Astrocyte (in vitro differentiated cells and primary cell): Measurements from ENCODE around the gene C12orf56. TPM values are rescaled to one million over a fixed set of nuclear protein-coding genes. Genes with fewer than 3 reads are reported as not detected.

Source experiments
- DNase-seq: peaks from one replicate; pipeline ENCODE4 v3.0.0-alpha.2; 2010; ENCODE audit warnings: low read depth
- FAIRE-seq: peaks from 2 replicates; lab custom pipeline; 2011; peaks lifted over from hg19 to GRCh38; lab: Jason Lieb, UNC
- H2AFZ ChIP-seq: 2 replicates; pipeline ENCODE4 v1.6.0; 2012; ENCODE audit warnings: low read depth, low read length, inconsistent platforms
- H3K27ac ChIP-seq: 2 replicates; pipeline ENCODE4 v1.5.1; 2011; ENCODE audit warnings: low read depth, low read length, inconsistent platforms
- H3K27me3 ChIP-seq: 2 replicates; pipeline ENCODE4 v1.6.0; 2011; ENCODE audit warnings: low read length, inconsistent platforms; ENCODE audit not compliant: insufficient read depth
- H3K36me3 ChIP-seq: 2 replicates; pipeline ENCODE4 v1.5.1; 2011; ENCODE audit warnings: low read length, inconsistent platforms; ENCODE audit not compliant: insufficient read depth
- H3K4me1 ChIP-seq: 2 replicates; pipeline ENCODE4 v1.5.1; 2011; ENCODE audit warnings: low read length, inconsistent platforms; ENCODE audit not compliant: insufficient read depth
- H3K4me2 ChIP-seq: 2 replicates; pipeline ENCODE4 v1.6.0; 2012; ENCODE audit warnings: low read length, inconsistent platforms
- H3K4me3 ChIP-seq: 2 replicates; pipeline ENCODE4 v1.5.1; 2011; ENCODE audit warnings: low read depth, mild to moderate bottlenecking, low read length, inconsistent platforms; ENCODE audit not compliant: insufficient read depth
- H3K79me2 ChIP-seq: 2 replicates; pipeline ENCODE4 v1.6.0; 2012; ENCODE audit warnings: mild to moderate bottlenecking, low read length, inconsistent platforms; ENCODE audit not compliant: insufficient read depth
- H3K9ac ChIP-seq: 2 replicates; pipeline ENCODE4 v1.6.0; 2012; ENCODE audit warnings: mild to moderate bottlenecking, low read length, inconsistent platforms
- H3K9me3 ChIP-seq: 2 replicates; pipeline ENCODE4 v1.5.1; 2012; ENCODE audit warnings: low read depth, mild to moderate bottlenecking, low read length, inconsistent platforms; ENCODE audit not compliant: insufficient read depth
- H4K20me1 ChIP-seq: 2 replicates; pipeline ENCODE4 v1.6.0; 2012; ENCODE audit warnings: low read length, inconsistent platforms; ENCODE audit not compliant: insufficient read depth
- H3K27ac Mint-ChIP-seq: one replicate; pipeline ENCODE4 v1.8.0; 2021; ENCODE audit warnings: mild to moderate bottlenecking, mixed read lengths; ENCODE audit not compliant: unreplicated experiment
- H3K27me3 Mint-ChIP-seq: one replicate; pipeline ENCODE4 v1.8.0; 2021; ENCODE audit warnings: low read depth, mixed read lengths; ENCODE audit not compliant: unreplicated experiment
- H3K36me3 Mint-ChIP-seq: one replicate; pipeline ENCODE4 v1.8.0; 2021; ENCODE audit warnings: low read depth, mixed read lengths; ENCODE audit not compliant: unreplicated experiment
- H3K4me1 Mint-ChIP-seq: one replicate; pipeline ENCODE4 v1.8.0; 2021; ENCODE audit warnings: low read depth, mixed read lengths; ENCODE audit not compliant: unreplicated experiment
- H3K4me3 Mint-ChIP-seq: one replicate; pipeline ENCODE4 v1.8.0; 2021; ENCODE audit warnings: mild to moderate bottlenecking, moderate library complexity, mixed read lengths; ENCODE audit not compliant: unreplicated experiment
- H3K9me3 Mint-ChIP-seq: one replicate; pipeline ENCODE4 v1.8.0; 2021; ENCODE audit warnings: mild to moderate bottlenecking, mixed read lengths; ENCODE audit not compliant: unreplicated experiment
- EZH2 ChIP-seq: IDR thresholded peaks from 2 replicates; pipeline ENCODE4 v1.6.1; 2012; ENCODE audit warnings: mild to moderate bottlenecking, low read length, inconsistent platforms; ENCODE audit not compliant: insufficient read depth
- total RNA-seq: library from RNA; stranded (reverse); gene quantifications from 2 replicates; pipeline ENCODE4 v1.2.1, GENCODE V29; 2021
- TF ChIP-seq, protein P1 (sequence below): IDR thresholded peaks from 2 replicates; pipeline ENCODE4 v1.5.1; 2011; ENCODE audit warnings: low read depth, mild to moderate bottlenecking, inconsistent platforms, low read length, moderate library complexity; ENCODE audit not compliant: insufficient read depth

The C12orf56 gene
- total RNA-seq, 1 donor from 2014 or later = not detected

DNA sequence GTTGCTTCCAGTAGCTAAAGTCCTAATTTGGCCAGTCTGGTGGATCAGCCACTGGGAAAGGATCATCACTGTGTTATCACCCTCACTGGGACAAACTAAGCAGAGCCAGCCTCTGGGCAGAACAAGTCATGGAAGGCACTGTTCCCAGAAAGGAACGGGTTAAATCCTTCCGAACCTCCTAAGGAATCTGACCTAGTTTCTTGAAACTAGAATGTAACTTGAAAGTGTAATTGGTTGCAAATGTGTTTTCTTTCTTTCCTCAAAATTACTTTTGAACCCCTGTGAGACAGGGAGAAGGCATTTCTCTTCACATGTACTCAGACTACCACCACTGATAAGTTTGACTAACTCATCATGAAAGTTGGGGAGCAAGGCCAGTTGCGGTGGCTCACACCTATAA is 149.8 kb downstream of the C12orf56 start:
- Histone ChIP-seq H3K4me1 (no peaks in the 10 kb centered on the region), H3K9me3 (no peaks in the 10 kb centered on the region), H3K79me2 (no peaks in the 10 kb centered on the region), H3K4me2 (no peak overlapping the region), H3K27me3 (no peaks in the 10 kb centered on the region), H3K4me3 (no peak overlapping the region), H4K20me1 (no peaks in the 10 kb centered on the region), H3K36me3 (no peaks in the 10 kb centered on the region), H3K27ac (no peak overlapping the region), H3K9ac (no peak overlapping the region), H2AFZ (no peak overlapping the region)
- H3K27me3 Mint-ChIP-seq = peaks cover 4% of the 10 kb centered on the region
- TF ChIP-seq, protein P1, sequence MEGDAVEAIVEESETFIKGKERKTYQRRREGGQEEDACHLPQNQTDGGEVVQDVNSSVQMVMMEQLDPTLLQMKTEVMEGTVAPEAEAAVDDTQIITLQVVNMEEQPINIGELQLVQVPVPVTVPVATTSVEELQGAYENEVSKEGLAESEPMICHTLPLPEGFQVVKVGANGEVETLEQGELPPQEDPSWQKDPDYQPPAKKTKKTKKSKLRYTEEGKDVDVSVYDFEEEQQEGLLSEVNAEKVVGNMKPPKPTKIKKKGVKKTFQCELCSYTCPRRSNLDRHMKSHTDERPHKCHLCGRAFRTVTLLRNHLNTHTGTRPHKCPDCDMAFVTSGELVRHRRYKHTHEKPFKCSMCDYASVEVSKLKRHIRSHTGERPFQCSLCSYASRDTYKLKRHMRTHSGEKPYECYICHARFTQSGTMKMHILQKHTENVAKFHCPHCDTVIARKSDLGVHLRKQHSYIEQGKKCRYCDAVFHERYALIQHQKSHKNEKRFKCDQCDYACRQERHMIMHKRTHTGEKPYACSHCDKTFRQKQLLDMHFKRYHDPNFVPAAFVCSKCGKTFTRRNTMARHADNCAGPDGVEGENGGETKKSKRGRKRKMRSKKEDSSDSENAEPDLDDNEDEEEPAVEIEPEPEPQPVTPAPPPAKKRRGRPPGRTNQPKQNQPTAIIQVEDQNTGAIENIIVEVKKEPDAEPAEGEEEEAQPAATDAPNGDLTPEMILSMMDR = no peak
- no peak for TF ChIP-seq EZH2
- no peak overlapping the region for H3K4me3 Mint-ChIP-seq
- DNase-seq (no peak), FAIRE-seq (no peak)
- no peaks in the 10 kb centered on the region for H3K36me3 Mint-ChIP-seq
- H3K9me3 Mint-ChIP-seq = no peaks in the 10 kb centered on the region
- peaks cover 5% of the 10 kb centered on the region for H3K4me1 Mint-ChIP-seq
- H3K27ac Mint-ChIP-seq = no peak overlapping the region

DNA sequence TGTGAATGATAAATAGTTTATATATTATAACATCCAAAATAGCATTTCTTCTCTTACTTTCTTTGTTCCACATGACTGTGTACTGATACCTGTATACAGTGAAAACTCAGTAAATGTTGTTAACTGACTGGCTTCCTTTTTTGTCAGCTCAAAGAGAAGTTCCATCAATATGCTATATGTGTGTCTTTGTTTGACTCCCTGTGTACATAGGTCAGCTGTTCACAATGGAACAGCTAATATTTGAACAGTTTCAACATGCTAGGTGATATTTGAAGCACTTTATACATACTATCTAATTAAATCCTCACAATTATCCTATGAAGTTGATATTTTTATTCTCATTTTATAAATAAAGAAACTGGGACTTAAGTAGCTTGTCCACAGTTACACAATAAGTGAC is 153.2 kb downstream of the C12orf56 start:
- Mint-ChIP-seq H3K27me3 (peaks cover 4% of the 10 kb centered on the region), H3K4me1 (peaks cover 2% of the 10 kb centered on the region), H3K27ac (no peak overlapping the region), H3K4me3 (no peak overlapping the region), H3K36me3 (no peaks in the 10 kb centered on the region), H3K9me3 (no peaks in the 10 kb centered on the region)
- Histone ChIP-seq H3K79me2 (no peaks in the 10 kb centered on the region), H3K4me3 (no peak overlapping the region), H3K36me3 (no peaks in the 10 kb centered on the region), H4K20me1 (no peaks in the 10 kb centered on the region), H3K9me3 (no peaks in the 10 kb centered on the region), H3K27me3 (no peaks in the 10 kb centered on the region), H3K9ac (no peak overlapping the region), H2AFZ (no peak overlapping the region), H3K27ac (no peak overlapping the region), H3K4me1 (no peaks in the 10 kb centered on the region), H3K4me2 (no peak overlapping the region)
- TF ChIP-seq, protein P1 = no peak
- no peak for TF ChIP-seq EZH2
- FAIRE-seq (no peak), DNase-seq (no peak)

DNA sequence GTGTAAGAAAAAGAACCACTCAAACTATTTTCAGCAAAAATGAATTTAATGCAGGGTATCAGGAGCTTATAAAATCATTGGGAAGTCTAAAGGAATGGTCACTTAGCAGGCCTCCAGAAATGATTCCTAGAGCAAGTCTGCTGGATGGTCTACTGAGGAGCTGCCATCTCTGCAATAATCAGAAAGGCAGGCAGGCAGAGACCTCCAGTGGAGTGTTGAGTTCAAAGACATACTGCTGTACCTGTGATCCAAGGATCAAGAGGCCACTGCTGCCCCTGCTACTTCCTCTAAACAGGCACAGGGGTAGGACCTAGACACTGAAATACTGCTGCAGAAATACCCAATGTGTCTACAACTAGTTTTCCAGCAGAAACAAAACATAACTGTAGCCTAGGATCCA is 154.0 kb downstream of the C12orf56 start:
- no peaks in the 10 kb centered on the region for H3K4me1 ChIP-seq
- no peak for TF ChIP-seq EZH2
- TF ChIP-seq, protein P1 = no peak
- H3K27ac ChIP-seq = no peak overlapping the region
- Mint-ChIP-seq H3K4me1 (peaks cover 4% of the 10 kb centered on the region), H3K27ac (no peak overlapping the region), H3K27me3 (peaks cover 4% of the 10 kb centered on the region), H3K36me3 (no peaks in the 10 kb centered on the region), H3K4me3 (no peak overlapping the region), H3K9me3 (no peaks in the 10 kb centered on the region)
- no peak for FAIRE-seq
- H3K79me2 ChIP-seq = no peaks in the 10 kb centered on the region
- H3K9ac ChIP-seq = no peak overlapping the region
- no peaks in the 10 kb centered on the region for H3K9me3 ChIP-seq
- no peaks in the 10 kb centered on the region for H3K36me3 ChIP-seq
- H4K20me1 ChIP-seq = no peaks in the 10 kb centered on the region
- no peak overlapping the region for H2AFZ ChIP-seq
- no peak overlapping the region for H3K4me3 ChIP-seq
- DNase-seq = peak; percentile 11
- no peak overlapping the region for H3K4me2 ChIP-seq
- no peaks in the 10 kb centered on the region for H3K27me3 ChIP-seq
